Spinal cord (tissue), 10 donors: ENCODE results near the gene POTEF. TPM values are rescaled to one million over a fixed set of nuclear protein-coding genes. Genes with fewer than 3 reads are reported as not detected.
"Not testable (repeated sequence)": the region's sequence is repeated elsewhere in the genome, so short reads cannot be mapped to it uniquely, and the experiment has no call there.

ENCODE experiments used
- DNase-seq, 6 donors: peaks; one replicate each; pipeline versions ENCODE4 v3.0.0 to v3.0.0-alpha.2; 2013 to 2015; ENCODE audit warnings: low spot score in 6 of 6, low read depth in 4 of 6
- H3K27ac ChIP-seq: one replicate; pipeline ENCODE4 v1.5.1; 2013; ENCODE audit warnings: low read depth, low read length, control low read depth
- H3K27me3 ChIP-seq: one replicate; pipeline ENCODE4 v1.6.1; 2013; ENCODE audit warnings: low read length; ENCODE audit not compliant: control insufficient read depth, insufficient read depth
- H3K36me3 ChIP-seq: one replicate; pipeline ENCODE4 v1.6.1; 2013; ENCODE audit warnings: low read length; ENCODE audit not compliant: control insufficient read depth, insufficient read depth
- H3K4me1 ChIP-seq: one replicate; pipeline ENCODE4 v1.6.1; 2013; ENCODE audit warnings: low read length; ENCODE audit not compliant: control insufficient read depth, insufficient read depth
- H3K4me3 ChIP-seq: one replicate; pipeline ENCODE4 v1.5.1; 2013; ENCODE audit warnings: low read depth, low read length, control low read depth
- H3K9me3 ChIP-seq: one replicate; pipeline ENCODE4 v1.6.1; 2013; ENCODE audit warnings: low read length; ENCODE audit not compliant: control insufficient read depth, insufficient read depth
- WGBS: methylation state at CpG from one replicate; pipeline ENCODE4 v1.1.5; 2013; ENCODE audit warnings: missing lambda C conversion rate; ENCODE audit not compliant: insufficient coverage; 5-methylcytosine and 5-hydroxymethylcytosine counted together
- polyA plus RNA-seq, 2 donors: library from polyadenylated mRNA; unstranded; fragments of 120-200 nt; gene quantifications; one replicate each; pipeline ENCODE4 v1.2.1, GENCODE V29; 2013; ENCODE audit not compliant: insufficient read length in 2 of 2
- total RNA-seq, 2 donors: library from RNA; depleted of rRNA in 1 of 2; stranded (reverse); fragments of 120-200 nt in 1 of 2; fragments of >200 nt in 1 of 2; gene quantifications; one replicate each; pipeline versions ENCODE4 v1.2.3 to v1.2.4, GENCODE V29; 2013 to 2014
- donor health status: healthy.

The POTEF gene
- total and polyA plus RNA-seq, 4 donors = 0.10 to 0.55 (median 0.27) TPM

DNA sequence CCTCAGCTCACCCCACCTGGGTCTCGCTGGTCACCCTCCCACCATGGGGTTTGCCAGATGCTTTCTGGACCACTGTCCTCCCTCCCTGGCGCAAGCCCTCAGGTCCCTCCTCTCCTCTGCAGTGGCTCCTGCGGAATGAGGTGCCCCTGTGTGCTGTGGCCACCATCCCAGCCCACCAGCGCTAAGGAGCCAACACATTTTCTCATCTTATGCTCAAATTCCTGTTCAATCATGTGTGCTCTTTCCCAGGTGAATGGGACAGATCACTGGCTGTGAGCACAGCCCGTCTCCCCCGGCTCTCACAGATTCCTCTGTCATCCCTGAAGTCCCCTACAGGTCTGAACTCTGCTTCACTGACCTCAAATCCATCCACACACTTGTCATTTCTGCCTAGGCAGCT is 31.1 kb upstream of the POTEF start:
- no peak for DNase-seq
- Histone ChIP-seq H3K27ac (no peak overlapping the region), H3K27me3 (no peaks in the 10 kb centered on the region), H3K9me3 (no peaks in the 10 kb centered on the region), H3K36me3 (peaks cover 87% of the 10 kb centered on the region), H3K4me3 (no peak overlapping the region), H3K4me1 (no peaks in the 10 kb centered on the region)
- 98% methylated on average over 6 of the region's 6 CpGs for WGBS

DNA sequence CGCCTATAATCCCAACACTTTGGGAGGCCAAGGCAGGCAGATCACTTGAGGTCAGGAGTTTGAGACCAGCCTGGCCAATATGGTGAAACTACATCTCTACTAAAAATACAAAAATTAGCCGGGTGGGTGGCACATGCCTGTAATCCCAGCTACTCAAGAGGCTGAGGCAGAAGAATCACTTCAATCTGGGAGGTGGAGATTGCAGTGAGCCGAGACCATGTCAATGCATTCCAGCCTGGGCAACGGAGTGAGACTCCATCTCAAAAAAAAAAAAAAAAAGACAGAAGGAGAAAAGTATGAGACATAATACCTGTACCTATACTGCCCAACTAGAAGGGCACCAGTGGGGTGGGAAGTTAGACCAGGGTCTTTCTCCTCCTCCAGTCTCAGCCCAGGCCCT is 30.4 kb upstream of the POTEF start:
- not testable (repeated sequence) for H3K27me3 ChIP-seq, H3K4me1 ChIP-seq, H3K9me3 ChIP-seq, H3K4me3 ChIP-seq, H3K27ac ChIP-seq, DNase-seq
- peaks cover 89% of the 10 kb centered on the region for H3K36me3 ChIP-seq
- no CpG with 5 or more reads among the region's 4 CpGs for WGBS

DNA sequence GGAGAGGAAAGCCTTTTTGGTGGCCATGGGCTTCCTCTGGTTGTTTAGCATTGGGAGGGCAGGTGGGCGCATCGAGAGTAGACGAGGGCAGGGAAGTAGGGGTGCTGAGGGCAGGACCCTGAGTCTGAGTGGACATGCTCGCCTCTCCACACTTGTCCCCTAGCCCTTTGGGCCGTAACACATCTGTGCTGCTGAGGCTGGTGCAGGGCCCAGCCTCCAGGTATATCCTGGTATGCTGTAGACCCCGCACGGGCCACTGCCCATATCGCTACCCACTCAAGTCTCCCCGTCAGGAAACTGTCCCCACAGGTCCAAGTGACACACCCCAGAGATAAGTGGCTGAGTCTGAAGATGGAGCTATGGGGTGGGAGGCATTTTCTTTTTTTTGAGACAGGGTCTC is 29.6 kb upstream of the POTEF start:
- DNase-seq = no peak
- H3K9me3 ChIP-seq = no peaks in the 10 kb centered on the region
- no peak overlapping the region for H3K4me3 ChIP-seq
- H3K36me3 ChIP-seq = peaks cover 89% of the 10 kb centered on the region
- no peaks in the 10 kb centered on the region for H3K4me1 ChIP-seq
- H3K27ac ChIP-seq = no peak overlapping the region
- 98% methylated on average over 7 of the region's 9 CpGs for WGBS
- H3K27me3 ChIP-seq = no peaks in the 10 kb centered on the region

DNA sequence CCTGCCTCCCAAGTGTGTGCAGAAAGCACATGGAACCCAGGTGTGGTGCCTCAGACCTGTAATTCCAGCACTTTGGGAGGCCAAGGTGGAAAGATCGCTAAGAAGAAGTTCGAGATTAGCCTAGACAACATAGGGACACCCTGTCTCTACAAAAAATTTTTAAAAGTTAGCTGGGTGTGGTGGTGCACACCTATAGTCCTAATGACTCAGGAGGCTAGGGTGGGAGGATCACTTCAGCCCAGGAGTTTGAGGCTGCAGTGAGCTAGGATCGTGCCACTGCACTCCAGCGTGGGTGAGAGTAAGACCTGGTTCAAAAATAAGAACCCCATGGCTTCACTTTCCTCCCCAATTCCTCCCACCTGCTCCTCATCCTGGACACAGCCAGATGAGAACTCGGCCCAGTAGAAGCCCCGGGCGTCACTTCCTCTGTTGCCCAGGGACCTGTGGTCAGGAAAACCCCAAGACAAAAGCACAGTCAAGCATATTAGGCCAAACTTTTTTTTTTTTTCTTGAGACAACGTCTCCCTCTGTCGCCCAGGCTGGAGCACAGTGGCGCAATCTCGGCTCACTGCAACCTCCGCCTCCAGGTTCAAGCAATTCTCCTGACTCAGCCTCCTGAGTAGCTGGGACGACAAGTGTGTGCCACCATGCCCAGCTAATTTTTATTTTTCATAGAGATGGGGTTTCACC is 28.9 kb upstream of the POTEF start:
- H3K9me3 ChIP-seq, H3K4me3 ChIP-seq, H3K4me1 ChIP-seq, H3K27me3 ChIP-seq, DNase-seq, H3K27ac ChIP-seq: not testable (repeated sequence)
- peaks cover 91% of the 10 kb centered on the region for H3K36me3 ChIP-seq
- 86% methylated on average over 8 of the region's 13 CpGs for WGBS

DNA sequence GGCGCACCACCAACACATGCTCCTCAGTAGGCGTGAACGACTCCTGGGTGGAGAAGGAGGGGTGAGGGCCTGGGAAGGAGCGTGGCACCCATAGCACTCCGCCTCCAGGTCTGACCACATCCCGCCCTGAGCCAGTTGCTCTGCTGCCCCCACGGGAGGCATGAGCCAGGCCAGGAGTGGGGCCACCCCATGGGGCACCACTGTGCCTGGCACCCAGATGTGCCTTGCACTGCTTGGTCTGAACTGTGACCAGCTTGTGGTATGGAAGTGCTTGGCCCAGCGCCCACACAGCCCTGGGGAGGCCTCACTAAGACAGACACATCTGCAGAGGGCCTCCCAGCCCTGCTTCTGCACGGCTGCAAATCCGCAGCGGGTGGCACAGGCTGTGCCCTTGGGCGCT is 28.3 kb upstream of the POTEF start:
- peaks cover 92% of the 10 kb centered on the region for H3K36me3 ChIP-seq
- not testable (repeated sequence) for H3K4me1 ChIP-seq, H3K4me3 ChIP-seq, DNase-seq, H3K27ac ChIP-seq, H3K9me3 ChIP-seq, H3K27me3 ChIP-seq
- 87% methylated on average over 10 of the region's 12 CpGs for whole genome bisulfite sequencing

DNA sequence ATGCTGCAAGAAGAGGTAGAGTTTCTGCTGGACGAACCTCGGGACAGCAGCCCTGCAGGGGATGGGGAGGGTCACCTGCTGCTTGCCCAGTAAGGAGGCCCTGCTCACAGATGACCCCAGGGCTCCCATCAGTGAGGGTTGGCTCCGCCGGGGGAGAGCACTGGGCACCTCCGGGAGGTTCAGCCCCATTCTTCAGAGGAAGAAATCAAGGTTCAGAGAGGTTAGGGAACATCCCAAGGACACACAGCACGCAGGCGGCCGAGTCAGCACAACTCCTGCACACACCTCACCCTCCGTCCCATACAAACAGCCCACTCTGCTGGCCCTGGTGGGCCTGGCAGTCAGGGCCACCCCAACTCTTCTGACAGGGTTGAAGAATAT is 27.6 kb upstream of the POTEF start:
- Histone ChIP-seq H3K9me3 (no peaks in the 10 kb centered on the region), H3K27ac (no peak overlapping the region), H3K4me1 (no peaks in the 10 kb centered on the region), H3K36me3 (peaks cover 94% of the 10 kb centered on the region), H3K4me3 (no peak overlapping the region), H3K27me3 (no peaks in the 10 kb centered on the region)
- DNase-seq = no peak
- WGBS = 94% methylated on average over 8 of the region's 9 CpGs

DNA sequence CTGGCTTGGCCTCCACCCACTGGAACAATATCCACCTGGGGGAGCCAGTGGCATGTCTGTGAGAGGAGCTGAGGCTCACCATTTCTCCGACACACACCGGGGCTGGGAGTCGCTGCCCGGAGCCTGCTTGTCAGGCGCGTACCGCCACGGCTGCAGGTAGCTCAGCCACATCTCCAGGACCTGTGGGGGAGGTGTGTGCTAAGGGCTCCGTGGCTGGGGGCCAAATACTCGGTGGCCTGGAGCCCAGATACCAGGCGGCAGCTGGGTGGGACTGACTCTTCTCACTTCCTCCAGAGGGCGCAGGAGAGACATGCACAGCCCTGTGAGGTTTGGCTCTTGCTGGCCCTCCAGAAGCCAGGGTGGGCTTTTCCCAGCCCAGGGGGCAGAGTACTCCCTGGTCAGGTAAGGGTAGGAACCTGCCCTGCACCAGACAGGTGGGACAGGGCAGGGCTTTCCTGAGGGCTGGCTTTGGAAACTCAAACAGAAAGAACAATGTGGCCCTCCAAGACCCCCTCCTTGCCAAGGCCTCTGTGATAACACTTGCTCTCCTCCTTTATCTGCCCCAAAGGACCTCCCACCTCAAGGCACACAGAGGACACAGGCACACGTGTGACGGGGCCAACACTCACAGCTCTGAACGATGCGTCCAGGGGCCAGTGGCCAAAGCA is 27.1 kb upstream of the POTEF start:
- H3K4me1 ChIP-seq, H3K4me3 ChIP-seq, H3K27me3 ChIP-seq, H3K27ac ChIP-seq, H3K9me3 ChIP-seq: not testable (repeated sequence)
- 20% methylated on average over 4 of the region's 16 CpGs for WGBS
- H3K36me3 ChIP-seq = peaks cover 91% of the 10 kb centered on the region
- DNase-seq = peak in 2 of 6 donors; percentile 49 to 55

DNA sequence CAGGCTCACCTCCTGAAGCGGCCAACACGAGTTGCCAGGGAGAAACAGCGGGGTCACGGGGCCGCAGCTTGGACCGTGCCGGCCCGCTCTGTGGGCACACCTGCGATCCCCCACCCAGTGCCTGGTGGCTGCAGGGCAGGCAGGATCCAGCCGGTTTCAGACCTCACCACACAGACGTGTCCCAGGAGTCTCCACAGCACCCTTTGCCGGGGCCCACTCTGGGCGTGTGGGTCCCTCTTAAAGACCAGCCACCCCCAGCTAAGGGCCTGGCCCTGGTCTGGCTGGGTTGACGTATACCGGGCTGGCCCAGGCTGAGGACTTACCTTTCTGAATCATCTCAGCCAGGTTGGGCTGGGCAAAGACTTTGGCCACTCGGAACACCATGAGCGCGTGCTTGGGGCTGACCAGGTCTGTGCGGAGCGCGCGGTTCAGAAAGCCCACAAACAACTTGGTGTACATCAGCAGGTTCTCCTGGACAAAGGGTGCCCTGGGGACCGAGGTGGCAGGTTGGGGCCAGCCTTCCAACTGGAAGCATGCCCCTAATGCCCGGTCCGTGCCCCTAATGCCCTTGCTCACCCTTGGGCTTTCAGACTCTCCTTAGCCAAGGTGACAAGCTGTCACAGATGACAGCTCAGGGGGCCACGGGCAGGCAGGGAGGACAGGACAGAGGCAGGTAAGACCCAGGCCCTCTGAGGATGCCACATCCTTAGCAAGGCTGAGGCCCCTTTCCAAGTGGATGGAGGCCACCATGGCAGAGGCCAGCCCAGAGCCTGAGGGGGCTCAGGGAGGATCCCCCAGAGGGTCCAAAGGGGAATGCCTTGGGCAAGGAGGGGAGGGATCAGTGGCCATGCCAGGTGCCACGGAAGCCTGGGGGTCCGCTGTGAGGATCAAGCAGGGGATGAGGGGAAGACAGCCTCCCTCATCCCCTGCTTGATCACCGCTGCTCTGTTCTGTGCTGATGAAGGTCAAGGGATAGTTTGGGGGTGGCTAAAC is 26.0 kb upstream of the POTEF start:
- H3K36me3 ChIP-seq = peaks cover 91% of the 10 kb centered on the region
- DNase-seq = no peak
- 98% methylated on average over 26 of the region's 29 CpGs for WGBS
- no peaks in the 10 kb centered on the region for H3K27me3 ChIP-seq
- H3K4me3 ChIP-seq = no peak overlapping the region
- no peak overlapping the region for H3K27ac ChIP-seq
- no peaks in the 10 kb centered on the region for H3K4me1 ChIP-seq
- H3K9me3 ChIP-seq = no peaks in the 10 kb centered on the region

DNA sequence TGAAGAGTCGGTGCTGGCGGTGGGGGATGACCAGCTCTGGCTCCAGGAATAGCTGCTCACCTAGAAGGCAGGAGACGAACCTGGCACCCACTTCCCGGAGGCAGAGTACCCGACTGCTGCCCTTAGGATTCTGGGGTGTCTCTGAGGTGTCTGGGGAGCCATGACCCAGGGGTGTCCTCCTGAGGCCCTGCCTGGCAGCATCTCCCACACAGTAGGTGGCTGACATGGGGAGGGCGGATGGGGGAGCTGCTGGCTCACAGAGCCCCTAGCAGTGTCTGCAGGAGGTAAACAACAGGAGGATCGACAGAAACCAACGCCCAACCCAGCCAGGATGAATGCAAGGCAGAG is 25.4 kb upstream of the POTEF start:
- H3K9me3 ChIP-seq, H3K4me3 ChIP-seq, H3K4me1 ChIP-seq, DNase-seq, H3K27me3 ChIP-seq, H3K27ac ChIP-seq: not testable (repeated sequence)
- peaks cover 84% of the 10 kb centered on the region for H3K36me3 ChIP-seq
- 93% methylated on average over 3 of the region's 8 CpGs for WGBS
